GM23338 (cell line): ENCODE data around the gene KRT71. TPM values are rescaled to one million over a fixed set of nuclear protein-coding genes. Genes with fewer than 3 reads are reported as not detected.

ENCODE experiments used
- ATAC-seq: fragments of 200-7000 bp; cut with Tn5 transposase; 3 replicates; pipeline ENCODE4 v1.9.1; 2020
- DNase-seq: peaks from one replicate; pipeline ENCODE4 v3.0.0-alpha.2; 2015; ENCODE audit warnings: low spot score
- H2AFZ ChIP-seq: fragments of 200-600 bp; sonication (generic); 2 replicates; pipeline ENCODE4 v1.8.0; 2016; ENCODE audit warnings: antibody characterized with exemption, mild to moderate bottlenecking, moderate library complexity
- H3F3A ChIP-seq: fragments of 200-600 bp; sonication (generic); replicated peaks from 2 replicates; pipeline ENCODE4 v1.8.0; 2017; ENCODE audit warnings: antibody characterized with exemption, mixed run types, low read depth
- H3K27ac ChIP-seq: fragments of 200-600 bp; sonication (generic); 2 replicates; pipeline ENCODE4 v1.6.1; 2016; ENCODE audit warnings: low read depth
- H3K27me3 ChIP-seq: fragments of 200-600 bp; sonication (generic); 2 replicates; pipeline ENCODE4 v1.8.0; 2016; ENCODE audit warnings: mild to moderate bottlenecking, mixed run types, moderate library complexity; ENCODE audit not compliant: insufficient read depth
- H3K36me3 ChIP-seq: fragments of 200-600 bp; sonication (generic); 2 replicates; pipeline ENCODE4 v1.8.0; 2016; ENCODE audit warnings: mild to moderate bottlenecking; ENCODE audit not compliant: insufficient read depth
- H3K4me1 ChIP-seq: fragments of 200-600 bp; sonication (generic); 2 replicates; pipeline ENCODE4 v1.8.0; 2016; ENCODE audit warnings: mild to moderate bottlenecking, moderate library complexity; ENCODE audit not compliant: insufficient read depth
- H3K4me2 ChIP-seq: fragments of 200-600 bp; sonication (generic); 2 replicates; pipeline ENCODE4 v1.7.1; 2017; ENCODE audit warnings: mixed run types
- H3K4me3 ChIP-seq: fragments of 200-600 bp; sonication (generic); 2 replicates; pipeline ENCODE4 v1.6.1; 2016; ENCODE audit warnings: mixed run types
- H3K79me2 ChIP-seq: fragments of 200-600 bp; sonication (generic); replicated peaks from 2 replicates; pipeline ENCODE4 v1.8.0; 2017; ENCODE audit warnings: mild to moderate bottlenecking; ENCODE audit not compliant: insufficient read depth
- H3K9me2 ChIP-seq: fragments of 200-600 bp; sonication (generic); 2 replicates; pipeline ENCODE4 v1.8.0; 2017; ENCODE audit not compliant: insufficient read depth
- H4K20me1 ChIP-seq: fragments of 200-600 bp; sonication (generic); replicated peaks from 2 replicates; pipeline ENCODE4 v1.8.0; 2017; ENCODE audit warnings: mild to moderate bottlenecking; ENCODE audit not compliant: insufficient read depth
- H3K27ac Mint-ChIP-seq: 2 replicates; pipeline ENCODE4 v1.8.0; 2020; ENCODE audit warnings: inconsistent platforms, mild to moderate bottlenecking, moderate library complexity, mixed read lengths
- H3K27me3 Mint-ChIP-seq: 3 replicates; pipeline ENCODE4 v1.8.0; 2022; ENCODE audit warnings: low read depth, mild to moderate bottlenecking, moderate library complexity, mixed read lengths, inconsistent platforms; ENCODE audit not compliant: insufficient read depth, poor library complexity
- H3K36me3 Mint-ChIP-seq: 3 replicates; pipeline ENCODE4 v1.8.0; 2021; ENCODE audit warnings: low read depth, mild to moderate bottlenecking, inconsistent platforms, moderate library complexity, mixed read lengths
- H3K4me1 Mint-ChIP-seq: 3 replicates; pipeline ENCODE4 v1.8.0; 2020; ENCODE audit warnings: mild to moderate bottlenecking, inconsistent platforms, mixed read lengths
- H3K4me3 Mint-ChIP-seq: 3 replicates; pipeline ENCODE4 v1.8.0; 2021; ENCODE audit warnings: moderate library complexity, mild to moderate bottlenecking, inconsistent platforms, mixed read lengths
- H3K9me3 Mint-ChIP-seq: 3 replicates; pipeline ENCODE4 v1.8.0; 2020; ENCODE audit warnings: moderate library complexity, mild to moderate bottlenecking, inconsistent platforms, mixed read lengths
- CTCF ChIP-seq, 2 experiments: fragments of 200-600 bp in 1 of 2; sonication (generic) in 1 of 2; conservative IDR thresholded peaks; 2 replicates each; pipeline versions ENCODE4 v1.5.1 to v1.6.1; 2016 to 2017; ENCODE audit warnings: antibody characterized with exemption in 2 of 2, low read depth in 2 of 2, mild to moderate bottlenecking in 2 of 2, moderate library complexity in 1 of 2
- NANOG ChIP-seq: IDR thresholded peaks from 2 replicates; pipeline ENCODE4 v1.6.1; 2016; ENCODE audit warnings: antibody characterized with exemption, borderline replicate concordance
- REST ChIP-seq: IDR thresholded peaks from one replicate; pipeline ENCODE4 v1.6.1; 2018; ENCODE audit warnings: antibody characterized with exemption; ENCODE audit not compliant: unreplicated experiment
- polyA plus RNA-seq: library from polyadenylated mRNA; unstranded; fragments of >200 nt; fragmentation: Nextera tagmentation; extraction: Ambion mirVana; gene quantifications from 2 replicates; pipeline ENCODE4 v1.2.1, GENCODE V29; 2016
- total RNA-seq: library from RNA; depleted of rRNA; stranded (reverse); fragments of >200 nt; shearing (Covaris generic); gene quantifications from 2 replicates; pipeline ENCODE4 v1.2.3, GENCODE V29; 2014
- TF ChIP-seq, protein P1 (sequence below): fragments of 250-450 bp; sonication (Bioruptor Pico); IDR thresholded peaks from 2 replicates; pipeline ENCODE4 v1.5.0; 2020; ENCODE audit warnings: mild to moderate bottlenecking, moderate library complexity

KRT71 gene
- total and polyA plus RNA-seq, 2 experiments from 2014 or later, result not detected

- TF ChIP-seq, protein P1, sequence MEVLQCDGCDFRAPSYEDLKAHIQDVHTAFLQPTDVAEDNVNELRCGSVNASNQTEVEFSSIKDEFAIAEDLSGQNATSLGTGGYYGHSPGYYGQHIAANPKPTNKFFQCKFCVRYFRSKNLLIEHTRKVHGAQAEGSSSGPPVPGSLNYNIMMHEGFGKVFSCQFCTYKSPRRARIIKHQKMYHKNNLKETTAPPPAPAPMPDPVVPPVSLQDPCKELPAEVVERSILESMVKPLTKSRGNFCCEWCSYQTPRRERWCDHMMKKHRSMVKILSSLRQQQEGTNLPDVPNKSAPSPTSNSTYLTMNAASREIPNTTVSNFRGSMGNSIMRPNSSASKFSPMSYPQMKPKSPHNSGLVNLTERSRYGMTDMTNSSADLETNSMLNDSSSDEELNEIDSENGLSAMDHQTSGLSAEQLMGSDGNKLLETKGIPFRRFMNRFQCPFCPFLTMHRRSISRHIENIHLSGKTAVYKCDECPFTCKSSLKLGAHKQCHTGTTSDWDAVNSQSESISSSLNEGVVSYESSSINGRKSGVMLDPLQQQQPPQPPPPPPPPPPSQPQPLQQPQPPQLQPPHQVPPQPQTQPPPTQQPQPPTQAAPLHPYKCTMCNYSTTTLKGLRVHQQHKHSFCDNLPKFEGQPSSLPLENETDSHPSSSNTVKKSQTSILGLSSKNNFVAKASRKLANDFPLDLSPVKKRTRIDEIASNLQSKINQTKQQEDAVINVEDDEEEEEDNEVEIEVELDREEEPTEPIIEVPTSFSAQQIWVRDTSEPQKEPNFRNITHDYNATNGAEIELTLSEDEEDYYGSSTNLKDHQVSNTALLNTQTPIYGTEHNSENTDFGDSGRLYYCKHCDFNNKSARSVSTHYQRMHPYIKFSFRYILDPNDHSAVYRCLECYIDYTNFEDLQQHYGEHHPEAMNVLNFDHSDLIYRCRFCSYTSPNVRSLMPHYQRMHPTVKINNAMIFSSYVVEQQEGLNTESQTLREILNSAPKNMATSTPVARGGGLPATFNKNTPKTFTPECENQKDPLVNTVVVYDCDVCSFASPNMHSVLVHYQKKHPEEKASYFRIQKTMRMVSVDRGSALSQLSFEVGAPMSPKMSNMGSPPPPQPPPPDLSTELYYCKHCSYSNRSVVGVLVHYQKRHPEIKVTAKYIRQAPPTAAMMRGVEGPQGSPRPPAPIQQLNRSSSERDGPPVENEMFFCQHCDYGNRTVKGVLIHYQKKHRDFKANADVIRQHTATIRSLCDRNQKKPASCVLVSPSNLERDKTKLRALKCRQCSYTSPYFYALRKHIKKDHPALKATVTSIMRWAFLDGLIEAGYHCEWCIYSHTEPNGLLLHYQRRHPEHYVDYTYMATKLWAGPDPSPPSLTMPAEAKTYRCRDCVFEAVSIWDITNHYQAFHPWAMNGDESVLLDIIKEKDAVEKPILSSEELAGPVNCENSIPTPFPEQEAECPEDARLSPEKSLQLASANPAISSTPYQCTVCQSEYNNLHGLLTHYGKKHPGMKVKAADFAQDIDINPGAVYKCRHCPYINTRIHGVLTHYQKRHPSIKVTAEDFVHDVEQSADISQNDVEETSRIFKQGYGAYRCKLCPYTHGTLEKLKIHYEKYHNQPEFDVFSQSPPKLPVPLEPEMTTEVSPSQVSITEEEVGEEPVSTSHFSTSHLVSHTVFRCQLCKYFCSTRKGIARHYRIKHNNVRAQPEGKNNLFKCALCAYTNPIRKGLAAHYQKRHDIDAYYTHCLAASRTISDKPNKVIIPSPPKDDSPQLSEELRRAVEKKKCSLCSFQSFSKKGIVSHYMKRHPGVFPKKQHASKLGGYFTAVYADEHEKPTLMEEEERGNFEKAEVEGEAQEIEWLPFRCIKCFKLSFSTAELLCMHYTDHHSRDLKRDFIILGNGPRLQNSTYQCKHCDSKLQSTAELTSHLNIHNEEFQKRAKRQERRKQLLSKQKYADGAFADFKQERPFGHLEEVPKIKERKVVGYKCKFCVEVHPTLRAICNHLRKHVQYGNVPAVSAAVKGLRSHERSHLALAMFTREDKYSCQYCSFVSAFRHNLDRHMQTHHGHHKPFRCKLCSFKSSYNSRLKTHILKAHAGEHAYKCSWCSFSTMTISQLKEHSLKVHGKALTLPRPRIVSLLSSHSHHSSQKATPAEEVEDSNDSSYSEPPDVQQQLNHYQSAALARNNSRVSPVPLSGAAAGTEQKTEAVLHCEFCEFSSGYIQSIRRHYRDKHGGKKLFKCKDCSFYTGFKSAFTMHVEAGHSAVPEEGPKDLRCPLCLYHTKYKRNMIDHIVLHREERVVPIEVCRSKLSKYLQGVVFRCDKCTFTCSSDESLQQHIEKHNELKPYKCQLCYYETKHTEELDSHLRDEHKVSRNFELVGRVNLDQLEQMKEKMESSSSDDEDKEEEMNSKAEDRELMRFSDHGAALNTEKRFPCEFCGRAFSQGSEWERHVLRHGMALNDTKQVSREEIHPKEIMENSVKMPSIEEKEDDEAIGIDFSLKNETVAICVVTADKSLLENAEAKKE, result no peak
- TF ChIP-seq NANOG, result no peak
Observed at GRCh38 chr12:52517005-52517835, 35.7 kb downstream of the KRT71 start (continued).

- Mint-ChIP-seq H3K4me1 (peaks cover 5% of the 10 kb centered on the region; the same call in 1 of the 3 replicates), H3K4me3 (no peak overlapping the region), H3K9me3 (peaks cover 7% of the 10 kb centered on the region), H3K36me3 (0 out of 3 replicates have a peak, but pooled peaks cover 7% of the 10 kb centered on the region), H3K27ac (no peak overlapping the region), H3K27me3 (peaks cover 8% of the 10 kb centered on the region)
- Histone ChIP-seq H3K9me2 (0 out of 2 replicates have a peak, but pooled peaks cover 3% of the 10 kb centered on the region), H4K20me1 (no peaks in the 10 kb centered on the region), H3F3A (no peaks in the 10 kb centered on the region), H3K36me3 (no peaks in the 10 kb centered on the region), H2AFZ (no peak overlapping the region), H3K4me1 (no peaks in the 10 kb centered on the region), H3K4me2 (no peak overlapping the region), H3K27me3 (no peaks in the 10 kb centered on the region), H3K4me3 (no peak overlapping the region), H3K79me2 (no peaks in the 10 kb centered on the region), H3K27ac (no peak overlapping the region)
- DNase-seq (no peak), ATAC-seq (no peak)
- TF ChIP-seq REST (no peak), CTCF (conservative IDR thresholded peaks at IDR 0.05; ENCODE audit: low read depth in 2 of 2) (no peak)
Observed at GRCh38 chr12:52515927-52516831, 36.8 kb downstream of the KRT71 start.
